Psoas muscle (tissue), 8 donors: ENCODE results near the gene ABCC8. TPM values are rescaled to one million over a fixed set of nuclear protein-coding genes. Genes with fewer than 3 reads are reported as not detected.

Source experiments
- ATAC-seq, 4 donors: fragments of 200-7000 bp; cut with Tn5 transposase; one replicate each; pipeline ENCODE4 v1.9.1; 2020; ENCODE audit warnings: moderate library complexity in 3 of 4, mild to moderate bottlenecking in 2 of 4
- DNase-seq, 2 donors: peaks; one replicate each; pipeline ENCODE4 v3.0.0-alpha.2; 2020
- H3K27ac ChIP-seq: fragments of 200-600 bp; one replicate; pipeline ENCODE4 v1.8.0; 2022
- H3K27me3 ChIP-seq, 3 donors: fragments of 200-600 bp in 1 of 3; one replicate each; pipeline versions ENCODE4 v1.6.1 to v1.8.0; 2013 to 2022; ENCODE audit warnings: low read length in 2 of 3, mild to moderate bottlenecking in 2 of 3, moderate library complexity in 1 of 3; ENCODE audit not compliant: insufficient read depth in 3 of 3
- H3K36me3 ChIP-seq, 2 donors: fragments of 200-600 bp in 1 of 2; one replicate each; pipeline versions ENCODE4 v1.6.1 to v1.8.0; 2013 to 2022; ENCODE audit warnings: low read depth in 1 of 2, mild to moderate bottlenecking in 1 of 2, moderate library complexity in 1 of 2; ENCODE audit not compliant: insufficient read depth in 1 of 2
- H3K4me1 ChIP-seq: fragments of 200-600 bp; one replicate; pipeline ENCODE4 v1.8.0; 2022
- H3K4me3 ChIP-seq: fragments of 200-600 bp; one replicate; pipeline ENCODE4 v1.8.0; 2022; ENCODE audit warnings: mild to moderate bottlenecking
- H3K9me3 ChIP-seq: fragments of 200-600 bp; one replicate; pipeline ENCODE4 v1.8.0; 2022
- CTCF ChIP-seq: fragments of 200-600 bp; IDR thresholded peaks from one replicate; pipeline ENCODE4 v1.8.0; 2022; ENCODE audit warnings: antibody characterized with exemption
- WGBS, 3 donors: extraction: QIAGEN DNeasy Blood & Tissue Kit; methylation state at CpG; one replicate each; pipeline versions ENCODE4 v1.1.6 to v1.1.7; 2013; 5-methylcytosine and 5-hydroxymethylcytosine counted together
- intact Hi-C, 2 donors: fragments of 100-400 bp; cut with DNase I; formaldehyde crosslinking; loops; one replicate each; pipeline versions ENCODE4 v1.11.0 to v1.14.2; 2022
- polyA plus RNA-seq, 3 donors: library from polyadenylated mRNA; stranded (reverse); fragments of 200-250 nt; gene quantifications; one replicate each; pipeline ENCODE4 v1.2.3, GENCODE V29; 2013
- total RNA-seq, 4 donors: library from RNA; stranded (reverse); fragmentation: NEBNext Ultra II Directional in 2 of 4; extraction: Animal tissue kit (Norgen Biotek cat#: 25700) in 2 of 4; gene quantifications; one replicate each; pipeline versions ENCODE4 v1.2.1 to v1.2.4, GENCODE V29; 2021 to 2023
- donor health status: healthy with polysubstance abuse.
- donor health status: DM: no; HTN: no; CAD: no; lungs with moderate emphysema.
- donor health status: Bipolar disorder and iron deficiency.
- donor health status: healthy.
- donor health status: DM: yes; HTN: yes; CAD: no.
- donor health status: DM: no; HTN: no; CAD: no.
- donor health status: DM: no; HTN: no; CAD: no.
- donor health status: DM: yes; HTN: yes; CAD: no.

The ABCC8 gene
- total and polyA plus RNA-seq, 7 donors: 0.26 to 3.5 (median 0.75) TPM

DNA sequence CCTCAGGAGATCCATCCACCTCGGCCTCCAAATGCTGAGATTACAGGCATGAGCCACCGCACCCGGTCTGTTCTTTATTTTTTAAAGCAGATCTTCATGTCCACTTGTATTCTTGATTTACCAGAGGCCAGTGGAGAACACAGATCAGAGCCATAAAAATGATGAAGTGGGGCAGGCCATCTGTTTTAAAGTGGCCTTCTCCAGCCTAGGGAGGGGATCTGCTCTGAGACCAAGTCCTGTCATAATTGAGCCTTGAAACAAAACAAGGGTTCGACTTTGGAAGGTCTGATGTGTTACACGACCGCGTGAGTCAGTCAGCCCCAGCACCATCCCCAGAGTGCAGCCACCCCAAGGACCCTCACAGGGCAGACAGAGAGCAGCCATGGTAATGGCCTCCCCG lies 27.5 kb downstream of the ABCC8 start:
- WGBS, 3 donors: 82 to 85% (median 82%) methylated on average over 8 of the region's 8 CpGs
- no peaks in the 10 kb centered on the region for H3K9me3 ChIP-seq
- no peak for TF ChIP-seq CTCF
- H3K4me1 ChIP-seq: no peaks in the 10 kb centered on the region
- intact Hi-C loops: no loop called here
- no peak overlapping the region for H3K27ac ChIP-seq
- no peaks in the 10 kb centered on the region for H3K36me3 ChIP-seq
- DNase-seq: no peak
- H3K4me3 ChIP-seq: no peak overlapping the region
- H3K27me3 ChIP-seq: no peaks in the 10 kb centered on the region
- no peak for ATAC-seq

DNA sequence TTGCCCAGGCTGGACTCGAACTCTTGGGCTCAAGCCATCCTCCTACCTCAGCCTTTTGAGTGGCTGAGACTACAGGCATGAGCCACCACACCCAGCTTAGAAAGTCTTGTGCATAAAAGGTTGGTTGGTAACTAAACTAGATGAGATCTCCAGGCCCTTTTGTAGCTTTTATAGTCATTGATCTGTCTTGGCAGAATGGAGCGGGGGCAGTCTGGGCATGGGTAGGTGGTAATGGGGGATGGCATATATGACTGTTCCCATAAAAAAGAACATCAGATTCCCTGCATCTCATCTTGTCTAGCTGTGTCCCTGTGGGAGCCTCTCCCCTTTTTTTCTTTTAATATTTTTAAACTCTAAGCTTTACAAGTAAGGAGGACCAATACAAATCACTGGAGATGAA lies 30.2 kb downstream of the ABCC8 start:
- 79 to 88% (median 84%) methylated on average over 2 of the region's 2 CpGs for WGBS, 3 donors
- Histone ChIP-seq H3K4me3 (no peak overlapping the region), H3K4me1 (no peaks in the 10 kb centered on the region), H3K27ac (no peak overlapping the region), H3K27me3 (no peaks in the 10 kb centered on the region), H3K36me3 (no peaks in the 10 kb centered on the region), H3K9me3 (no peaks in the 10 kb centered on the region)
- intact Hi-C loops: no loop called here
- TF ChIP-seq CTCF: no peak
- no peak for ATAC-seq
- DNase-seq: no peak

DNA sequence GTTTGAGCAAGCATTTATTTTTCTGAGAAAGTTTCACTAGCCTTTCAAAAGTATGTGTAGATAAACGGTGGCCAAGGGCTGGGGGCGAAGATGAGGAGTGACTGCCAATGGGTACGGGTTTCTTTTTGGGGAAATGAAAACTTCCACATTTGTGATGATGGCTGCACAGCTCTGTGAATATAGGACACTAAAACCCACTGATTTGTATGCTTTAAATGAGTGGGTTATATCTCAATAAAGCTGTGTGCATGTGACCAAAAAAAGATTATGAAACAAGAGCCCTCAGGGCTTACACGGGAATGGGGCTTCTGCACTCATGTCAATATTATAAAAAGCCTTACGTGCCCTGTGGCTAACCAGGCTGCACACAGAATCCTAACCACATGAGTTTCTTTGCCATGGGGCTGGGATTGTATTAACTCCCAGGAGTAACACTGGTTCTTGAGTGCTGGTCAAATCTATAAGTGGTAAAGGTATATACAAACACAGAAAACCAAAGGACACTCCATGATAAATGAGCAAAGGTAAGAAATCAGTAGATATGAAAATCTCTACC lies 31.3 kb downstream of the ABCC8 start:
- no peak overlapping the region for H3K4me3 ChIP-seq
- TF ChIP-seq CTCF: no peak
- intact Hi-C loops: no loop called here
- H3K27ac ChIP-seq: no peak overlapping the region
- DNase-seq (no peak), ATAC-seq (peak in 1 of 4 donors; percentile 34)
- no peaks in the 10 kb centered on the region for H3K9me3 ChIP-seq
- H3K27me3 ChIP-seq: no peaks in the 10 kb centered on the region
- H3K36me3 ChIP-seq: no peaks in the 10 kb centered on the region
- 64 to 79% (median 72%) methylated on average over 5 of the region's 5 CpGs for WGBS, 3 donors
- no peaks in the 10 kb centered on the region for H3K4me1 ChIP-seq

GRCh38 chr11:17443926-17444690 lies 32.5 kb downstream of the ABCC8 start:
- no peaks in the 10 kb centered on the region for H3K4me1 ChIP-seq
- H3K4me3 ChIP-seq: no peak overlapping the region
- DNase-seq: no peak
- TF ChIP-seq CTCF: no peak
- no peak for ATAC-seq
- H3K9me3 ChIP-seq: no peaks in the 10 kb centered on the region
- WGBS, 3 donors: 81 to 93% (median 89%) methylated on average over 2 of the region's 2 CpGs
- H3K36me3 ChIP-seq: no peaks in the 10 kb centered on the region
- intact Hi-C loops: no loop called here
- no peak overlapping the region for H3K27ac ChIP-seq
- H3K27me3 ChIP-seq: no peaks in the 10 kb centered on the region

DNA sequence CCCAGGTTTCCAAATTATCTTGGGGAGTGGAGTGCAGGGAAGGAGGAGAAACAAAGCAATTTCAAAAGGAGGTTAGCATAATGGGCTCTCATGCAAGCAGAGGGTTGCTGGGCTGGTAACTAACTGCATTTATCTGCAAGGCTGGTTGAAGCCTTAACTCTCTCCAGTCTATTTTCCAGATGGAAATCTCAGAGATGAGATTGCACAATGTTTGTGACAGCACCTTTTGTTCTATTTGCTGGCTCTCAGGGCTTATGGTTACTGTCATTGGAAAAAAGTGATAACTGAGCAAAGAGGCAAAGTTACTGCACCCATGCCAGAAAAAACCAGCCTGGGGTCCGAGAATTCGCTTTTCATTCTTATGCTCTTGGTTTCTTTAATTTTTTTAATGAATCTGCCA lies 33.2 kb downstream of the ABCC8 start:
- peak in 1 of 4 donors; percentile 39 for ATAC-seq
- Histone ChIP-seq H3K36me3 (no peaks in the 10 kb centered on the region), H3K9me3 (no peaks in the 10 kb centered on the region), H3K4me3 (no peak overlapping the region), H3K27me3 (no peaks in the 10 kb centered on the region), H3K27ac (no peak overlapping the region), H3K4me1 (no peaks in the 10 kb centered on the region)
- TF ChIP-seq CTCF: no peak
- 90 to 98% (median 92%) methylated on average over 2 of the region's 2 CpGs for WGBS, 3 donors
- no peak for DNase-seq
- intact Hi-C loops: no loop called here
